ENCODE results near the gene LIN7A. TPM values are rescaled to one million over a fixed set of nuclear protein-coding genes. Genes with fewer than 3 reads are reported as not detected.

Gene LIN7A
- total and polyA plus RNA-seq, 4 donors = 6.0 to 20.6 (median 9.1) TPM

DNA sequence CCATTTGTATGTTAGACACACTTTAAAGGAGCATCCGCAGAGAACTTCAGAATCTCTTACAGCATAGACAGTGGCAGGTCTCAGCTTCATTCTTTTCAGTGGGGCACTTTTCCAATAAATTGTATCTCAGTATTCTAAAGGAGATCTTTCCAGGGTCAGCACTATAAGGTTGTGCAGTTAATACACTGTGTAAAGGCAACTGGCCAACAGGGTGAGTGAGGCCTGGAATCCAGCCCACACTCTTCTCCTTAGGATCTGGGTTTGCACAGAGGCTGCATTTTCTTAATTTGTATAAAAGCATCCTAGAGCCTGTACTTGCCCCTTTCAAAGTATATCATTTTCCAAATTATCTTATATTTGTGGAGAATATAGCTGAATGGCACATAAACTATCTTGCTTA, 126.9 kb downstream of the LIN7A start:
- 0% methylated on average over 1 of the region's 1 CpG for WGBS
- no peak for TF ChIP-seq HNF4G (IDR thresholded peaks at IDR 0.05)
- TF ChIP-seq NR2F2 (IDR thresholded peaks at IDR 0.05) = no peak
- no peak for TF ChIP-seq FOXA1 (IDR thresholded peaks at IDR 0.05)
- TF ChIP-seq YY1 (IDR thresholded peaks at IDR 0.05) = no peak
- no peak for TF ChIP-seq GABPA (IDR thresholded peaks at IDR 0.05 in 1 of 2, conservative IDR thresholded peaks at IDR 0.05 in 1 of 2)
- TF ChIP-seq, protein P1, sequence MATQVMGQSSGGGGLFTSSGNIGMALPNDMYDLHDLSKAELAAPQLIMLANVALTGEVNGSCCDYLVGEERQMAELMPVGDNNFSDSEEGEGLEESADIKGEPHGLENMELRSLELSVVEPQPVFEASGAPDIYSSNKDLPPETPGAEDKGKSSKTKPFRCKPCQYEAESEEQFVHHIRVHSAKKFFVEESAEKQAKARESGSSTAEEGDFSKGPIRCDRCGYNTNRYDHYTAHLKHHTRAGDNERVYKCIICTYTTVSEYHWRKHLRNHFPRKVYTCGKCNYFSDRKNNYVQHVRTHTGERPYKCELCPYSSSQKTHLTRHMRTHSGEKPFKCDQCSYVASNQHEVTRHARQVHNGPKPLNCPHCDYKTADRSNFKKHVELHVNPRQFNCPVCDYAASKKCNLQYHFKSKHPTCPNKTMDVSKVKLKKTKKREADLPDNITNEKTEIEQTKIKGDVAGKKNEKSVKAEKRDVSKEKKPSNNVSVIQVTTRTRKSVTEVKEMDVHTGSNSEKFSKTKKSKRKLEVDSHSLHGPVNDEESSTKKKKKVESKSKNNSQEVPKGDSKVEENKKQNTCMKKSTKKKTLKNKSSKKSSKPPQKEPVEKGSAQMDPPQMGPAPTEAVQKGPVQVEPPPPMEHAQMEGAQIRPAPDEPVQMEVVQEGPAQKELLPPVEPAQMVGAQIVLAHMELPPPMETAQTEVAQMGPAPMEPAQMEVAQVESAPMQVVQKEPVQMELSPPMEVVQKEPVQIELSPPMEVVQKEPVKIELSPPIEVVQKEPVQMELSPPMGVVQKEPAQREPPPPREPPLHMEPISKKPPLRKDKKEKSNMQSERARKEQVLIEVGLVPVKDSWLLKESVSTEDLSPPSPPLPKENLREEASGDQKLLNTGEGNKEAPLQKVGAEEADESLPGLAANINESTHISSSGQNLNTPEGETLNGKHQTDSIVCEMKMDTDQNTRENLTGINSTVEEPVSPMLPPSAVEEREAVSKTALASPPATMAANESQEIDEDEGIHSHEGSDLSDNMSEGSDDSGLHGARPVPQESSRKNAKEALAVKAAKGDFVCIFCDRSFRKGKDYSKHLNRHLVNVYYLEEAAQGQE (IDR thresholded peaks at IDR 0.05) = no peak
- no peak for TF ChIP-seq RXRA (IDR thresholded peaks at IDR 0.05)
- TF ChIP-seq JUND (IDR thresholded peaks at IDR 0.05) = no peak
- TF ChIP-seq, protein P2, sequence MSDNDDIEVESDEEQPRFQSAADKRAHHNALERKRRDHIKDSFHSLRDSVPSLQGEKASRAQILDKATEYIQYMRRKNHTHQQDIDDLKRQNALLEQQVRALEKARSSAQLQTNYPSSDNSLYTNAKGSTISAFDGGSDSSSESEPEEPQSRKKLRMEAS (IDR thresholded peaks at IDR 0.05) = no peak
- TF ChIP-seq, protein P3, sequence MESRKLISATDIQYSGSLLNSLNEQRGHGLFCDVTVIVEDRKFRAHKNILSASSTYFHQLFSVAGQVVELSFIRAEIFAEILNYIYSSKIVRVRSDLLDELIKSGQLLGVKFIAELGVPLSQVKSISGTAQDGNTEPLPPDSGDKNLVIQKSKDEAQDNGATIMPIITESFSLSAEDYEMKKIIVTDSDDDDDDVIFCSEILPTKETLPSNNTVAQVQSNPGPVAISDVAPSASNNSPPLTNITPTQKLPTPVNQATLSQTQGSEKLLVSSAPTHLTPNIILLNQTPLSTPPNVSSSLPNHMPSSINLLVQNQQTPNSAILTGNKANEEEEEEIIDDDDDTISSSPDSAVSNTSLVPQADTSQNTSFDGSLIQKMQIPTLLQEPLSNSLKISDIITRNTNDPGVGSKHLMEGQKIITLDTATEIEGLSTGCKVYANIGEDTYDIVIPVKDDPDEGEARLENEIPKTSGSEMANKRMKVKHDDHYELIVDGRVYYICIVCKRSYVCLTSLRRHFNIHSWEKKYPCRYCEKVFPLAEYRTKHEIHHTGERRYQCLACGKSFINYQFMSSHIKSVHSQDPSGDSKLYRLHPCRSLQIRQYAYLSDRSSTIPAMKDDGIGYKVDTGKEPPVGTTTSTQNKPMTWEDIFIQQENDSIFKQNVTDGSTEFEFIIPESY (IDR thresholded peaks at IDR 0.05) = no peak

DNA sequence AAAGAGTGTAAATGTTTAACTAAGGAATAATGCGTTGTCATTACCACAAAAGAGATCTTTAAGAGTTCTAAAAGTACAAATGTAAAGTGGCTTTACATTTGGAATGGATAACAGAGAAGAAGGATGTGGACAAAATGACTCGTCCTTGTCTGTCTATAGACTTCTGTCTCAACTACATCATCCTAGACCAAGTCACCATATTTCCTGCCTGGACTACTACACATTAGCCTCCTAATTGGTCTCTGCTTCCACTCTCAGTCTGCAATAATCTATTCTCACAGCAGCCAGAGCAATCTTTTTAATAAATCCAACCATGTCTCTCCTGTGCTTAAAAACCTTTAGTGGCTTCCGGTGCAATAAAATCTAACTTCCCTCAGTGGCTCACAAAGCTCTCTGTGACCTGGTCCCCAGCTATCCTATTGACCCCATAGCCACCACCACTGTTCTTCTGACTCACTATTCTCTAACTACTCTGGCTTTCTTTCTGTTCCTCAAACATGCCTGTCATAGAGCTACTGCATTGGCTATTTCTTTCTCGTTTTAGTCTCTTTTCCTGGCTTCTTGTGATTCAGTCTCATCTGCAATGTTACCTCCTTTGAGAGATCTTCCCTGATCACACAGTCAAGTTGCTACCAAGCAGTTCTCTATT, 130.0 kb downstream of the LIN7A start:
- Histone ChIP-seq H3K9ac (ENCODE audit: low read depth in 1 of 2, low read length in 2 of 2) (no peak overlapping the region), H3K27me3 (ENCODE audit: control insufficient read depth in 4 of 4, insufficient read depth in 4 of 4, low read length in 3 of 4) (no peaks in the 10 kb centered on the region), H3K4me3 (ENCODE audit: low read depth in 1 of 3, low read length in 3 of 3) (no peak overlapping the region), H3K9me3 (ENCODE audit: control insufficient read depth in 4 of 4, low read length in 3 of 4) (no peaks in the 10 kb centered on the region), H3K36me3 (ENCODE audit: control insufficient read depth in 4 of 4, insufficient read depth in 3 of 4, low read depth in 1 of 4, low read length in 3 of 4) (peaks cover 0 to 11% (median 7%) of the 10 kb centered on the region in 4 donors), H3K4me1 (ENCODE audit: control insufficient read depth in 4 of 4, insufficient read depth in 4 of 4, low read length in 3 of 4) (peaks cover 0 to 1% (median 0%) of the 10 kb centered on the region in 4 donors), H3K27ac (ENCODE audit: low read depth in 1 of 2, low read length in 2 of 2) (no peak overlapping the region)
- DNase-seq (ENCODE audit: low spot score) = no peak
- WGBS = 92% methylated on average over 4 of the region's 4 CpGs
- no peak for TF ChIP-seq YY1 (IDR thresholded peaks at IDR 0.05)
- no peak for TF ChIP-seq GABPA (IDR thresholded peaks at IDR 0.05 in 1 of 2, conservative IDR thresholded peaks at IDR 0.05 in 1 of 2)
- TF ChIP-seq, protein P3 (IDR thresholded peaks at IDR 0.05) = no peak
- no peak for TF ChIP-seq TAF1 (conservative IDR thresholded peaks at IDR 0.05)
- no peak for TF ChIP-seq SP1 (IDR thresholded peaks at IDR 0.05)
- TF ChIP-seq, protein P2 (IDR thresholded peaks at IDR 0.05) = no peak
- no peak for TF ChIP-seq ATF3 (IDR thresholded peaks at IDR 0.05)
- no peak for TF ChIP-seq FOXA2 (IDR thresholded peaks at IDR 0.05)
- TF ChIP-seq, protein P4, sequence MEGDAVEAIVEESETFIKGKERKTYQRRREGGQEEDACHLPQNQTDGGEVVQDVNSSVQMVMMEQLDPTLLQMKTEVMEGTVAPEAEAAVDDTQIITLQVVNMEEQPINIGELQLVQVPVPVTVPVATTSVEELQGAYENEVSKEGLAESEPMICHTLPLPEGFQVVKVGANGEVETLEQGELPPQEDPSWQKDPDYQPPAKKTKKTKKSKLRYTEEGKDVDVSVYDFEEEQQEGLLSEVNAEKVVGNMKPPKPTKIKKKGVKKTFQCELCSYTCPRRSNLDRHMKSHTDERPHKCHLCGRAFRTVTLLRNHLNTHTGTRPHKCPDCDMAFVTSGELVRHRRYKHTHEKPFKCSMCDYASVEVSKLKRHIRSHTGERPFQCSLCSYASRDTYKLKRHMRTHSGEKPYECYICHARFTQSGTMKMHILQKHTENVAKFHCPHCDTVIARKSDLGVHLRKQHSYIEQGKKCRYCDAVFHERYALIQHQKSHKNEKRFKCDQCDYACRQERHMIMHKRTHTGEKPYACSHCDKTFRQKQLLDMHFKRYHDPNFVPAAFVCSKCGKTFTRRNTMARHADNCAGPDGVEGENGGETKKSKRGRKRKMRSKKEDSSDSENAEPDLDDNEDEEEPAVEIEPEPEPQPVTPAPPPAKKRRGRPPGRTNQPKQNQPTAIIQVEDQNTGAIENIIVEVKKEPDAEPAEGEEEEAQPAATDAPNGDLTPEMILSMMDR (IDR thresholded peaks at IDR 0.05; ENCODE audit: low read depth, low read length, missing input control) = no peak
- TF ChIP-seq RXRA (IDR thresholded peaks at IDR 0.05) = no peak
- no peak for TF ChIP-seq NR2F2 (IDR thresholded peaks at IDR 0.05)
- TF ChIP-seq, protein P1 (IDR thresholded peaks at IDR 0.05) = no peak
- no peak for TF ChIP-seq RAD21 (IDR thresholded peaks at IDR 0.05)
- TF ChIP-seq FOXA1 (IDR thresholded peaks at IDR 0.05) = no peak

More for the DNA sequence above, 126.9 kb downstream of the LIN7A start:
- Histone ChIP-seq H3K4me1 (ENCODE audit: control insufficient read depth in 4 of 4, insufficient read depth in 4 of 4, low read length in 3 of 4) (peaks cover 0 to 1% (median 0%) of the 10 kb centered on the region in 4 donors), H3K27me3 (ENCODE audit: control insufficient read depth in 4 of 4, insufficient read depth in 4 of 4, low read length in 3 of 4) (no peaks in the 10 kb centered on the region), H3K9ac (ENCODE audit: low read depth in 1 of 2, low read length in 2 of 2) (no peak overlapping the region), H3K9me3 (ENCODE audit: control insufficient read depth in 4 of 4, low read length in 3 of 4) (no peaks in the 10 kb centered on the region), H3K27ac (ENCODE audit: low read depth in 1 of 2, low read length in 2 of 2) (no peak overlapping the region), H3K4me3 (ENCODE audit: low read depth in 1 of 3, low read length in 3 of 3) (no peak overlapping the region), H3K36me3 (ENCODE audit: control insufficient read depth in 4 of 4, insufficient read depth in 3 of 4, low read depth in 1 of 4, low read length in 3 of 4) (peaks cover 0 to 10% (median 5%) of the 10 kb centered on the region in 4 donors)
- DNase-seq (ENCODE audit: low spot score) = no peak
